ES-I3 (cell line): ENCODE results near the gene TMEM200A.

Experiments
- H3K36me3 ChIP-seq: 2 replicates; pipeline ENCODE4 v1.6.1; 2013; ENCODE audit warnings: mild to moderate bottlenecking, low read length, control low read depth, moderate library complexity; ENCODE audit not compliant: insufficient read depth
- H3K4me1 ChIP-seq: 2 replicates; pipeline ENCODE4 v1.6.1; 2013; ENCODE audit warnings: mild to moderate bottlenecking, control low read depth, low read length; ENCODE audit not compliant: insufficient read depth
- H3K9ac ChIP-seq: 2 replicates; pipeline ENCODE4 v1.6.1; 2013; ENCODE audit warnings: low read depth, mild to moderate bottlenecking, low read length, moderate library complexity
- H3K9me3 ChIP-seq: 2 replicates; pipeline ENCODE4 v1.6.1; 2013; ENCODE audit warnings: mild to moderate bottlenecking, low read length, moderate library complexity; ENCODE audit not compliant: control insufficient read depth, insufficient read depth

Gene TMEM200A

DNA sequence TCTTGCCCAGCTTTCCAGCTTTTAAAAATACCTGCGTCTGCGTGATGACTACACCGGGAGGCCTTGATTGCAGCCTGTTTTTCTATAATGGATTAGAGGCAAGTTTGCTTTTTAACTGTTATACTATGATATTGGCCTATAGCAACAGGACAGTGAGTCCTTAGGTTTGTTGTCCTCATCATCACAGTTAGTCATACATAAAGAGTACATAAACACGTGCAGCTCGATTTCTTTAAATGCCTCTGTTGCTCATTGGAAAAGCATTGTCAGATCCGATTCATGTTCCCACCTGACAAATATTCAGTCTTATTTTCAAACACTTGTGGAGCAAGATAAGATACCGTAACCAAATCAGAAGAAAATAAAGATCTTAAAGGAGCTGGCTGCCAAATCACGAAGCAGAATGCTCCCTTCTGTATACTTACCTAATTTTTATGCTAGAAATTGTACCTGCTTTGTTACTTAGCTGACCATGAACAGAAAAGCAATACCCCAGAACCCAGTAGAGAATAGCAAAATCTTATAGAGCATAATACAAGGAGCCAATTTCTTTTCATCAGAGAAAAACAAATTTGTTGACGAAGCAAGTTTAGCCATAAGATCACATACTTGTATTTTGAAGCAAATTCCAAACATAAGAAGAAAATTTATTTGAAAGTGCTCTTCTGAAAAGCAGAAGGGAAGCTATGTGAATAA is 100.4 kb downstream of the TMEM200A start:
- no peak overlapping the region for H3K9ac ChIP-seq

DNA sequence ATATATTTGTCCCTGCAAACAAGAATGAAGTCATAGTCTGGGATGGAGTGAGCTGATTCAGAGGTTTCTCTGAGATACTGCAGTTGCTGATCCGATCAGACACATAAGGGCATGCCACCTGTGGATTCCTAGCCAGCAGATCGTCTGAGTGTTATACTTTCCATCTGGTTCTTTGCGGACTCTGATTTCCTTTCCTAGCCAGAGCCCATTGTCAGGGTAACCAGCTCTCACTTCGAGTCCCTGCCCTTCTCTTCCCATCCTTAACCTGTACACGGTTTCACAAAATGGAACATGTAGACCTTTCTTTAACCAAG is 100.9 kb downstream of the TMEM200A start:
- no peaks in the 10 kb centered on the region; the same call in 1 of the 2 replicates for H3K4me1 ChIP-seq
- H3K9ac ChIP-seq: no peak overlapping the region
- no peaks in the 10 kb centered on the region for H3K36me3 ChIP-seq
- H3K9me3 ChIP-seq: no peaks in the 10 kb centered on the region

More for the DNA sequence above, 100.4 kb downstream of the TMEM200A start:
- H3K36me3 ChIP-seq: no peaks in the 10 kb centered on the region
- no peaks in the 10 kb centered on the region for H3K9me3 ChIP-seq
- no peaks in the 10 kb centered on the region; the same call in 1 of the 2 replicates for H3K4me1 ChIP-seq

DNA sequence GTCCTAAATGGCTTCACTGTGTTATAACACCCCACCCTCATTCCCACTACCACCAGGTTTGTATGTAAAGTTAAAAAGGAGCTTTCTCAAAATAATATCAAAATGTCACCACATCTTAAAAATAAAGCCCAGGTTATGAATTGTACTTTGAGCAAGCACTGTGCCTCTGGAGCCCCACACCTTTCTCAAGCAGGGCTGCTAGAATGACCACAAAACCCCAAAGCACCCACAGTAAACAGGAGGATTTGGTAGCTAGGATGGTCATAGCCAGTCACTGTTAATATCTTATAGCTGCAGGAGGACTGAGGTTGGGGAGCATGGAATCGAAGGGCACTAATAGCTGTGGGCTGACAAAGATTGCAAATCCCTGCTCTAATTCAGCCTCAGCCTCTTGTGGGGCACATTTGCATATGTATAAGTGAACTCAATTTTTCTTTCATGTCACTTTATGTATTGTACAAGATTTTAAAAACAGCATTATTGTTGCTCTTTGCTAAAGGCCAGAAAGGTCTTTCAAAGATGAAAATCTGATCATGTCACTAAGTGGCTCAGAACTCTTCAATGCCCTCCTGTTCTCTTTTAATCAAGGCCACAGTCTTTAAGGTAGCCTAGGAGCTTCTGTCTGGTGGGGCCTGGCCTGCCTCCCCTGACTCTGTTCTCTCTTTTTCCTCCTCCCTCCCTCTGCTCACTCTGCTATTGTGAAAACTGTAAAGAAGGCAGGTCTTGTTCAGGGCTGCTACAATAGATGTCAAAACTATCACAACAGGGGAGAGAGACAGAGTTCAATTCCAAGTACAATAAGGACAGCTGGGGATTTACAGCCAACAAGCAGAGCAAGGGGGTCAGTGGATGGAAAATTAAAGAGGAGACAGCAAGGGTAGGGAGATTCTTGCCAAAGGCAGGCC is 101.6 kb downstream of the TMEM200A start:
- H3K36me3 ChIP-seq: no peaks in the 10 kb centered on the region
- no peak overlapping the region for H3K9ac ChIP-seq

DNA sequence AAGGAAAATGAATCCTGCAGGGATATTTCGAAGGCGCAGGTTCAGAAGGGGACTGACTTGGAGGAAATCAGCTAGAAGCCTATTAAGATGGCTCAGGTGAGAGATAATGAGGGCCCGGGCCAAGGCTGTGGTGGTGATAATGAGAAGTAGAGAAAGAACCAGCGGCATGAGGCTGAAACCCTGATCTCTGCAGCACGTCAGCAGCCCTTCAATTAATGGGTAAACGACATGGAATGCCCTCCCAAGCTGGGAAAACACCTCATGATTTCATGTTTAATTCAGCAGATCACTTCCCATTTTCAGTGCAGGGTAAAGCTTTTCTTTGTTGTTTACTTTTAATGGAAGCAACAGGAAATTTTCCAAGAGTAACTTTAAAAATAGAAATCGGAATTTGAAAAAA is 104.9 kb downstream of the TMEM200A start:
- Histone ChIP-seq H3K9ac (no peak overlapping the region), H3K36me3 (no peaks in the 10 kb centered on the region), H3K9me3 (no peaks in the 10 kb centered on the region), H3K4me1 (no peaks in the 10 kb centered on the region; the same call in 1 of the 2 replicates)

More for the DNA sequence above, 101.6 kb downstream of the TMEM200A start:
- Histone ChIP-seq H3K4me1 (no peaks in the 10 kb centered on the region; the same call in 1 of the 2 replicates), H3K9me3 (no peaks in the 10 kb centered on the region)

DNA sequence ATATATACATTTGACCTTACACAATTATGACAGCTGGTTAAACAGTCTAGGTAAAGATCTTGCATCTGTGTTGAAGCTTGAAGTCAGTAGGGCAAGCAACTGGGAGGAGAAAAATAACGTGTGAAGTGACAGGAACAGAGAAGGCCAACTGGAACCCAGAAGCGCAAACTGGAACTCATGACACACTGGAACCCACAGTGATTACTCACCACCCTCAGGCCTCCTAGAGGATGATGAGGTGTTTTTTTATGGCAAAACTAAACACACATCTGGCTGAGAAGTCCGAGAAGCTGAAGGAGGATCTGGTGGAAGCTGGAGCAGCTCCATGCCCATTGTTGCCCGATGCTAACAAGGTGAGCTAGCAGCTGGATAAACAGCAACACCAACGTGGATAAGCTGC is 108.1 kb downstream of the TMEM200A start:
- H3K9ac ChIP-seq: no peak overlapping the region
- no peaks in the 10 kb centered on the region for H3K36me3 ChIP-seq
- no peaks in the 10 kb centered on the region for H3K4me1 ChIP-seq
- no peaks in the 10 kb centered on the region for H3K9me3 ChIP-seq

DNA sequence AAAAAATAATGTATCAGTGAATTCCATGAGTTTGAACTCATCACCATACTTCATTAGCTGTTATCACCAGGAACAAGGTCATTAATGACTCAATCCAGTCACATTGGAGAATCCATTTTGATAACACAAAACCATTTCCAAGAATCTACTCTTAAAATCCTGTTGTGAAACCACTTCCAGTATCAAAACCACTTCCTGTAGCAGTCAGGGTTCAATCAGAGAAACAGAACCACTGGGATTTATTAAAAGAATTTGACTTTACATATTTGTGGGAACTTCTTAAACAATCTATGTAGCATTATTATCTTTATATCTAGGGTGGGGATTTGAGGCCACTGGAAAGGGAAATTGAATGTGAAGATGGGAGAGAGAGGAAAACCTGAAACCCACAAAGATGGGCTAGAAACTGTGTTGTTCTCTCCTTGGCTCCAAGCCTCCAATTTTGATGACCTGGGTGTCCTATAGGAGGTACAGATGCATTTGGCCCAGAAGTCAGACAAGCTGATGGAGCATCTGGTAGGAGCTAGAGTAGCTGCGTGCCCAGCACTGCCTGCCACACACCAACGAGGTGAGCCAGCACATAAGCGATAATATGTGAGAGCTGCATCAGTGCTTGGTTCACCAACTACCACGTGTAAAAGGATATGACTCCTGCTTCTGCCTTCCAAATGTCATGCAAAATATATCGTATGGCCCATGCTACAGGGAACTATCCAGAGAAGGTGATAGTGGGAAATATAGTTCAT is 117.0 kb downstream of the TMEM200A start:
- Histone ChIP-seq H3K4me1 (no peaks in the 10 kb centered on the region), H3K9me3 (no peaks in the 10 kb centered on the region), H3K36me3 (no peaks in the 10 kb centered on the region), H3K9ac (no peak overlapping the region)

DNA sequence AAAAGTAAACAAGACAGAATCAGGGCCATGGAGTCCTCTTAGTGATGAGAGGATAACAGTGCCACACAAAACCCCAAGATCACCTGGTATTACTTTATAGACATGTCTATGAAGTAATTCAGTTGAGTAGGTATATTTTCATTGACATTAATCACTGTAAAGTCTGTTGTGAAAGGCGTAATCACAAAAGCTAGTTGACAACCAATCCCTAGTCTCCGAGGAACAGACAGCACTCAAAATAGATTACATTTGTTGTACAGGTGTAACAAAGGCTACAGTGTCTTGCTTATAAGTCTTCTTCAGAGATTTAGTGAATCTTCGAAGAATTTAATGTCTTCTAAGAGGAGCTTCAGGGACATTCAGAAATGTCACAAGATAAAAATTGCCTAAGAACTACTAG is 120.1 kb downstream of the TMEM200A start:
- no peak overlapping the region for H3K9ac ChIP-seq
- H3K9me3 ChIP-seq: no peaks in the 10 kb centered on the region
- H3K36me3 ChIP-seq: no peaks in the 10 kb centered on the region
- H3K4me1 ChIP-seq: no peaks in the 10 kb centered on the region

DNA sequence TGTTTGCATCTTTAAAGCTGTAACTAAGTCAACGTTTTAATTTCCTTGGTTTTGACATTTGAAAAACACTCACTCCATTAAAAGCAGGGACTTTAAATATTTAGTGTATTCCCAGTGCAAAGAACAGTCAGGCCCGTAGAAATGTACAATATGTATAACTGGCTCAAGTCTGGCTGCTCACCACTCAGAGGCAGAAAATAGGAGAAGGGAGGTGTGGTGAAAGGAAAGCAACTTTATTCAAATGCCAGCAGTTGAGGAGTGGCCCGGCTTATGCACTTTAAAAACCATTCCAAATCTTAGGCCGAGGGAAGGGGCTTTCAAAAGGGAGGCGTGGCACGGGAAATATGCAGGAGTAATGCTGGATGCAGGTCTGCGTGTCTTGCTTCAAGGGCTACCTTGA is 120.6 kb downstream of the TMEM200A start:
- H3K36me3 ChIP-seq: no peaks in the 10 kb centered on the region
- no peaks in the 10 kb centered on the region for H3K9me3 ChIP-seq
- H3K9ac ChIP-seq: no peak overlapping the region
- no peaks in the 10 kb centered on the region for H3K4me1 ChIP-seq

DNA sequence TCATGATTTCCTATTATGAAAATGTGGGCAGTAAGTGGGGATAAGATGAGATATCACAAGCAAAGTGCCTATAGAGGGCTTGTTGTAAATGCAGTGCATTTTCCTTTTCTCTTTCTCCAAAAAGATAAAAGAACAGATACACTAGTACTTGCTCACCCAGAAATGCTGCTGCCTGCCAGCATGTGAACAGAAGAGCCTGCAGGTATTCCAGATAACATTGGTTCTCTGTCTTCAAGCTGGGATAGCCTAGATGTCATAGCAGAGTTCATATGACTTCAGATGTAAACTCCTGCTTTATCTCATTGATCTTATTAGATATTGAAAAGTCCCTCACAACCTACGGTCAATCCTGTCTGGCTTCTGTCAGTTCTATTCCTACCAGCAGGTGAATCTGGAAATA is 123.7 kb downstream of the TMEM200A start:
- no peaks in the 10 kb centered on the region for H3K36me3 ChIP-seq
- H3K9ac ChIP-seq: no peak overlapping the region
- no peaks in the 10 kb centered on the region for H3K4me1 ChIP-seq
- H3K9me3 ChIP-seq: no peaks in the 10 kb centered on the region; the same call in 1 of the 2 replicates
